Measurements from ENCODE around the gene APOBEC3H.

The APOBEC3H gene

GRCh38 chr22:39138357-39138997 is 41.4 kb downstream of the APOBEC3H start:
- no peak for TF ChIP-seq EZH2 (IDR thresholded peaks at IDR 0.05; ENCODE audit: borderline replicate concordance, low read length)
- no peak for TF ChIP-seq CTCF (IDR thresholded peaks at IDR 0.05; ENCODE audit: low read length)

GRCh38 chr22:39139933-39140332 is 42.9 kb downstream of the APOBEC3H start:
- Histone ChIP-seq H2AFZ (ENCODE audit: low read length) (no peak overlapping the region), H3K79me2 (ENCODE audit: insufficient read depth, low read length) (no peaks in the 10 kb centered on the region), H3K4me1 (ENCODE audit: insufficient read depth, low read length, severe bottlenecking) (peaks cover 10% of the 10 kb centered on the region), H3K27ac (ENCODE audit: low read depth, low read length, poor library complexity, severe bottlenecking) (no peak overlapping the region), H4K20me1 (ENCODE audit: insufficient read depth, low read length) (no peaks in the 10 kb centered on the region), H3K9ac (ENCODE audit: low read length) (no peak overlapping the region), H3K36me3 (ENCODE audit: insufficient read depth, low read length) (peaks cover 8% of the 10 kb centered on the region; the same call in 1 of the 2 replicates), H3K4me2 (ENCODE audit: low read length) (no peak overlapping the region), H3K9me3 (ENCODE audit: low read length) (no peaks in the 10 kb centered on the region), H3K9me2 (ENCODE audit: low read depth, low read length) (no peaks in the 10 kb centered on the region), H3K4me3 (ENCODE audit: low read depth, low read length, poor library complexity, severe bottlenecking) (no peak overlapping the region), H3K27me3 (ENCODE audit: insufficient read depth, low read length) (no peaks in the 10 kb centered on the region), H3F3A (ENCODE audit: insufficient read depth, low read length) (no peaks in the 10 kb centered on the region)
- TF ChIP-seq EZH2 (IDR thresholded peaks at IDR 0.05; ENCODE audit: borderline replicate concordance, low read length) = no peak
- TF ChIP-seq CTCF (IDR thresholded peaks at IDR 0.05; ENCODE audit: low read length) = no peak

More at GRCh38 chr22:39138357-39138997, 41.4 kb downstream of the APOBEC3H start:
- H4K20me1 ChIP-seq (ENCODE audit: insufficient read depth, low read length) = no peaks in the 10 kb centered on the region
- H3K9me2 ChIP-seq (ENCODE audit: low read depth, low read length) = no peaks in the 10 kb centered on the region
- H3K4me3 ChIP-seq (ENCODE audit: low read depth, low read length, poor library complexity, severe bottlenecking) = no peak overlapping the region
- H3K27me3 ChIP-seq (ENCODE audit: insufficient read depth, low read length) = no peaks in the 10 kb centered on the region
- no peaks in the 10 kb centered on the region for H3K79me2 ChIP-seq (ENCODE audit: insufficient read depth, low read length)
- no peak overlapping the region for H3K4me2 ChIP-seq (ENCODE audit: low read length)
- no peaks in the 10 kb centered on the region for H3K9me3 ChIP-seq (ENCODE audit: low read length)
- no peak overlapping the region for H3K9ac ChIP-seq (ENCODE audit: low read length)
- no peak overlapping the region for H2AFZ ChIP-seq (ENCODE audit: low read length)
- peaks cover 11% of the 10 kb centered on the region; the same call in 1 of the 2 replicates for H3K36me3 ChIP-seq (ENCODE audit: insufficient read depth, low read length)
- no peaks in the 10 kb centered on the region for H3F3A ChIP-seq (ENCODE audit: insufficient read depth, low read length)
- no peak overlapping the region for H3K27ac ChIP-seq (ENCODE audit: low read depth, low read length, poor library complexity, severe bottlenecking)
- no peaks in the 10 kb centered on the region for H3K4me1 ChIP-seq (ENCODE audit: insufficient read depth, low read length, severe bottlenecking)

- Histone ChIP-seq H2AFZ (ENCODE audit: low read length) (no peak overlapping the region), H3F3A (ENCODE audit: insufficient read depth, low read length) (0 out of 2 replicates have a peak, but pooled peaks cover 5% of the 10 kb centered on the region), H3K4me1 (ENCODE audit: insufficient read depth, low read length, severe bottlenecking) (peaks cover 23% of the 10 kb centered on the region), H3K9me2 (ENCODE audit: low read depth, low read length) (no peaks in the 10 kb centered on the region), H3K4me2 (ENCODE audit: low read length) (no peak overlapping the region), H3K27me3 (ENCODE audit: insufficient read depth, low read length) (no peaks in the 10 kb centered on the region), H3K79me2 (ENCODE audit: insufficient read depth, low read length) (no peaks in the 10 kb centered on the region), H3K9ac (ENCODE audit: low read length) (no peak overlapping the region), H3K36me3 (ENCODE audit: insufficient read depth, low read length) (peaks cover 8% of the 10 kb centered on the region; the same call in 1 of the 2 replicates), H3K9me3 (ENCODE audit: low read length) (no peaks in the 10 kb centered on the region), H4K20me1 (ENCODE audit: insufficient read depth, low read length) (no peaks in the 10 kb centered on the region), H3K27ac (ENCODE audit: low read depth, low read length, poor library complexity, severe bottlenecking) (no peak overlapping the region), H3K4me3 (ENCODE audit: low read depth, low read length, poor library complexity, severe bottlenecking) (no peak overlapping the region)
- no peak for TF ChIP-seq CTCF (IDR thresholded peaks at IDR 0.05; ENCODE audit: low read length)
- TF ChIP-seq EZH2 (IDR thresholded peaks at IDR 0.05; ENCODE audit: borderline replicate concordance, low read length) = no peak
Observed at GRCh38 chr22:39142088-39142680, 45.1 kb downstream of the APOBEC3H start.
